Lung (tissue), 12 donors: ENCODE data around the gene DCUN1D1. TPM values are rescaled to one million over a fixed set of nuclear protein-coding genes. Genes with fewer than 3 reads are reported as not detected.

Experiments used
- ATAC-seq: fragments of 200-7000 bp; cut with Tn5 transposase; one replicate; pipeline ENCODE4 v1.9.1; 2020; ENCODE audit warnings: moderate number of reproducible peaks; ENCODE audit not compliant: insufficient read depth, low FRiP score
- DNase-seq, 3 donors: peaks; one replicate each; pipeline ENCODE4 v3.0.0-alpha.2; 2013 to 2017
- H3K27ac ChIP-seq, 2 donors: one replicate each; pipeline ENCODE4 v1.5.1; 2013; ENCODE audit warnings: mild to moderate bottlenecking in 2 of 2, moderate library complexity in 2 of 2, control low read depth in 1 of 2, inconsistent platforms in 1 of 2, low read depth in 1 of 2, low read length in 1 of 2
- H3K27me3 ChIP-seq, 3 donors: one replicate each; pipeline ENCODE4 v1.5.1; 2013; ENCODE audit warnings: low read length in 2 of 3; ENCODE audit not compliant: control insufficient read depth in 3 of 3, insufficient read depth in 3 of 3
- H3K36me3 ChIP-seq, 4 donors: one replicate each; pipeline ENCODE4 v1.5.1; 2013; ENCODE audit warnings: low read length in 4 of 4, mild to moderate bottlenecking in 1 of 4, moderate library complexity in 1 of 4; ENCODE audit not compliant: control insufficient read depth in 4 of 4, insufficient read depth in 4 of 4
- H3K4me1 ChIP-seq, 5 donors: one replicate each; pipeline ENCODE4 v1.5.1; 2013; ENCODE audit warnings: low read length in 5 of 5, mild to moderate bottlenecking in 2 of 5, moderate library complexity in 1 of 5; ENCODE audit not compliant: control insufficient read depth in 5 of 5, insufficient read depth in 5 of 5
- H3K4me3 ChIP-seq: one replicate; pipeline ENCODE4 v1.5.1; 2013; ENCODE audit warnings: mild to moderate bottlenecking, control low read depth, moderate library complexity
- H3K9ac ChIP-seq, 2 donors: one replicate each; pipeline ENCODE4 v1.5.1; 2013; ENCODE audit warnings: low read length in 2 of 2, control low read depth in 1 of 2; ENCODE audit not compliant: insufficient read depth in 1 of 2
- H3K9me3 ChIP-seq, 4 donors: one replicate each; pipeline ENCODE4 v1.5.1; 2013; ENCODE audit warnings: low read length in 3 of 4, mild to moderate bottlenecking in 1 of 4, moderate library complexity in 1 of 4; ENCODE audit not compliant: control insufficient read depth in 4 of 4, insufficient read depth in 3 of 4
- CTCF ChIP-seq: IDR thresholded peaks from 2 replicates; pipeline ENCODE4 v1.5.1; 2012; ENCODE audit warnings: mild to moderate bottlenecking; ENCODE audit errors: control extremely low read depth, extremely low read depth
- WGBS, 2 donors: extraction: QIAGEN DNeasy Blood & Tissue Kit; methylation state at CpG; one replicate each; pipeline ENCODE4 v1.1.7; 2013; 5-methylcytosine and 5-hydroxymethylcytosine counted together
- polyA plus RNA-seq, 2 donors: library from polyadenylated mRNA; stranded (reverse); fragments of 200-250 nt; gene quantifications; one replicate each; pipeline ENCODE4 v1.2.1, GENCODE V29; 2013
- total RNA-seq, 2 donors: library from RNA; depleted of rRNA in 1 of 2; stranded (reverse); fragments of >200 nt in 1 of 2; gene quantifications; one replicate each; pipeline ENCODE4 v1.2.1, GENCODE V29; 2014 to 2021
- donor health status: control.
- donor health status: control.
- donor health status: Bipolar disorder and iron deficiency.
- donor health status: healthy.
- donor health status: DM: yes; HTN: yes; CAD: no.

Gene DCUN1D1
- total and polyA plus RNA-seq, 4 donors = 6.8 to 54.7 (median 23.5) TPM

- no peaks in the 10 kb centered on the region for H3K36me3 ChIP-seq
- H3K4me3 ChIP-seq = no peak overlapping the region
- DNase-seq (peak in 1 of 3 donors; percentile 27), ATAC-seq (no peak)
- no peak for TF ChIP-seq CTCF
- WGBS, 2 donors = 59 to 66% methylated on average over 3 of the region's 3 CpGs
- H3K27me3 ChIP-seq = no peaks in the 10 kb centered on the region
- H3K9me3 ChIP-seq = no peaks in the 10 kb centered on the region
- H3K27ac ChIP-seq = no peak overlapping the region
- H3K4me1 ChIP-seq = peaks cover 0 to 2% (median 0%) of the 10 kb centered on the region in 5 donors
- H3K9ac ChIP-seq = no peak overlapping the region
Measured at GRCh38 chr3:182937293-182938051, 42.9 kb downstream of the DCUN1D1 start.

GRCh38 chr3:182936918-182937285, 43.4 kb downstream of the DCUN1D1 start:
- Histone ChIP-seq H3K4me3 (no peak overlapping the region), H3K9ac (no peak overlapping the region), H3K36me3 (no peaks in the 10 kb centered on the region), H3K9me3 (no peaks in the 10 kb centered on the region), H3K27me3 (no peaks in the 10 kb centered on the region), H3K4me1 (peaks cover 0 to 2% (median 0%) of the 10 kb centered on the region in 5 donors), H3K27ac (no peak overlapping the region)
- no peak for DNase-seq
- WGBS, 2 donors = 44 to 77% methylated on average over 1 of the region's 1 CpG
- ATAC-seq = no peak
- no peak for TF ChIP-seq CTCF

- peaks cover 0 to 2% (median 0%) of the 10 kb centered on the region in 5 donors for H3K4me1 ChIP-seq
- no peak for DNase-seq
- no peaks in the 10 kb centered on the region for H3K27me3 ChIP-seq
- H3K9me3 ChIP-seq = peaks cover 0 to 3% (median 0%) of the 10 kb centered on the region in 4 donors
- no peaks in the 10 kb centered on the region for H3K36me3 ChIP-seq
- 92 to 100% methylated on average over 4 of the region's 4 CpGs for WGBS, 2 donors
- no peak overlapping the region for H3K27ac ChIP-seq
- no peak for TF ChIP-seq CTCF
- H3K9ac ChIP-seq = no peak overlapping the region
- no peak overlapping the region for H3K4me3 ChIP-seq
- ATAC-seq = no peak
Measured at GRCh38 chr3:182936239-182936917, 44.0 kb downstream of the DCUN1D1 start.
